Measurements from ENCODE around the gene SBNO2.

SBNO2 gene

DNA sequence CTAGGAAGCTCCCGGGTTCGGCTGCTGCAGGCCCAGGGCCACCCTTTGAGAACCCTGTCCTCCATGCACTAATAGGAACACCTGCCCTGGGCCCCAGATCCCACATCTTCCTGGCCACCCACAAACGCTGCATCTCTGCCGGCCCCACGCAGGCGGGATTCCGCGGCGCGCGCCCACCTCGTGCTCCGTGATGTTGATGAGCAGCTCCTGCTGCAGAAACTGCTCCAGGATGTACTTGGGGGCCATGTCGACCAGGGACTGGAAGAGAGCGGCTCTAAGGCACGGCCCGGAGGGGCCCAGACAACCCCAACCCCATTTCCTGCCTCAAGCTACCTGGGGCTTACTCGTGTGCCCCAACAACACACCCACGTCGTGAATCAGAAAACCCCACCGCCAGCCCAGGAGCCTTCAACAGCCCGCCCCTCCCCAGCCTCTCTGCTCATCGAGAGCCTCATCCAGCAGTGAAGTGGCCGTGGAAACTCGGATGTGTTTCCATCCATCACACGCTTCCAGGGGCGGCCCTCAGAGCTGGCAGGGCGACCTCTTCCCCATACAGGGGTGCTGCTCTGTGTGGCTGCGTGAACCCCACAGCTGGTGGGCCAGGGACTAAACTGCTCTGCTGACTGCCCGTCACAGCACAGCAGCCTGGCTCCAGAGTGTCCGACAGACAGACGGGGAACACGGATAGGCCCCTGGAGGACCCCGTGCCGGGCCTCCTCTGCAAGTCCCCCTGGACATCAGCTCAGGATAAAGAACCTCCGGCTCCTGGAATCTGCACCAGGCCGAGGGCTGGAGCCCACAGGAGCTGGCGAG is 83.1 kb downstream of the SBNO2 start:
- in situ Hi-C loops (cut with MboI; ENCODE audit: low sequenced_read_pairs), result no loop called here

DNA sequence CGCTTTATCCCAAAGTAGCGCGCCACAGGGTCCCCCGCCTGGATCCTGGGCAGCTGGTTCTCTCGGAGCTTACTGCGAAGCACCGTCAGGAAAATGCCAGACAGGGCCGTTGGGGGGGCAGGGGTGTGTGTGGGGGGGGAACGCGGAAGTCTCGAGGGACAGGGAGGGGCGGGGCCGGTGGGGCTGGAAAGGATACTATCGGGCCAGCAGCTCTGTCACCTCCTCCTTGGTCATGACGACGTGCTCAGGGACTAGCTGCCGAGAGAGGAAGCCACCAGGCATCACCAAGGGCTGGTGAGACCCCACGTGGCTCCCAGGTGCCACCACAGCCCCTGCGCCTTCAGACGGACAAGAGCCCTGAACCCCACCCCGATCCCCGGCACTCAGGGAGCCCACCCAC is 84.2 kb downstream of the SBNO2 start:
- in situ Hi-C loops (cut with MboI; ENCODE audit: low sequenced_read_pairs), result no loop called here

DNA sequence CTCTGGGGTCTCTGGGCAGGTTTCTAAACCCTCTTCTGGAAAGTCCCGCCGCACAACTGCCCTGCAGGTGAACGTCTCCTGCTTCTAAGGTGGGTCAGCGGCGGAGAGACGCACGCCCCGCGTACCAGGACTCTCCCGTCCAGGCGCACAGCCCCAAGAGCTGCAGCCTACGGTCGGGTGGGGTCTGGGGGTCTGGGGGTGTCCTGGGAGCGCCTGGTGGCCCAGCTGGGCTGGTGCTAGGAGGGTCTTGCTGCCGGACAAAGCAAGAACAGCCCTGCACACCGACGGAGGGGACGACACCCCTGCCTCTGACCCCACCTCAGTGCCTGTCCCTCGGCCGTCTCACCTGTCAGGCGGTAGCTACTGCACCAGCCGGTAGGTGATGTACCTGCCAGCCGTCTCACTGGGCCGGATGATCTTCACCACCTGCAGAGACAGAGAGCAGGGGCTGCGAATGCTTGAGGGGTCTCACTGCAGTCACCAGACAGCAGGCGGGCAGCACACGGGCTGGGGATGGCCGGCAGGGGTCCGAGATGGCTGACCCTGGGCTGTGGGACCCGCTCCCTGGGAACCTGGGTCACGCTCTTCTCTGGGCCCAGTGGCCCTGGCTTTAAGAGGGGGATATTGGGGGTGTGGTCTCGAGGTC is 84.8 kb downstream of the SBNO2 start:
- in situ Hi-C loops (cut with MboI; ENCODE audit: low sequenced_read_pairs), result no loop called here

GRCh38 chr19:1088416-1089010 is 85.6 kb downstream of the SBNO2 start:
- in situ Hi-C loops (cut with MboI; ENCODE audit: low sequenced_read_pairs), result no loop called here

GRCh38 chr19:1087813-1088415 is 86.2 kb downstream of the SBNO2 start:
- in situ Hi-C loops (cut with MboI; ENCODE audit: low sequenced_read_pairs), result no loop called here

DNA sequence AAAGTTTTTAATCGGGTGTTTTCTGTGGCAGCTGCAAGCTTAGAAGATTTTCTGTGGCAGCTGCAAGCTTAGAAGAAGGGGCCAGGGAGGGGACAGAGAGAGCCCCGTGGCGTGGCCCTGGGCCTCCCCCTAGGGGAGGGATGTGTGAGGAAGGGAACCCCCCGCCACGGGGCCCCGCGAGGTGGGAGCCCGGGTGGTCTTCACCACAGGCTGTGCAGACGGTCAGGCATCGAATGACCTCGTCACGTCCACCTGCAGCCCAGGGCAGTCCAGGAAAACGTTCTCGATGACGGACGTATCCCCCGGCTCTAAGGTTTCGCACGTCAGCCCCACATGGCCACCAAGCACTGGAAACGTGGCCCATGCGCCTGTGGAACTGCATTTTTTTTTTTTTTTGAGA is 87.5 kb downstream of the SBNO2 start:
- in situ Hi-C loops (cut with MboI; ENCODE audit: low sequenced_read_pairs), result no loop called here

GRCh38 chr19:1085676-1086442 is 88.2 kb downstream of the SBNO2 start:
- in situ Hi-C loops (cut with MboI; ENCODE audit: low sequenced_read_pairs), result no loop called here

- in situ Hi-C loops (cut with MboI; ENCODE audit: low sequenced_read_pairs), result no loop called here
Observed at GRCh38 chr19:1085053-1085658, 88.9 kb downstream of the SBNO2 start.

- in situ Hi-C loops (cut with MboI; ENCODE audit: low sequenced_read_pairs), result no loop called here
Observed at GRCh38 chr19:1084024-1084868, 89.8 kb downstream of the SBNO2 start.

- in situ Hi-C loops (cut with MboI; ENCODE audit: low sequenced_read_pairs), result no loop called here
Observed at GRCh38 chr19:1082928-1083816, 90.9 kb downstream of the SBNO2 start.

DNA sequence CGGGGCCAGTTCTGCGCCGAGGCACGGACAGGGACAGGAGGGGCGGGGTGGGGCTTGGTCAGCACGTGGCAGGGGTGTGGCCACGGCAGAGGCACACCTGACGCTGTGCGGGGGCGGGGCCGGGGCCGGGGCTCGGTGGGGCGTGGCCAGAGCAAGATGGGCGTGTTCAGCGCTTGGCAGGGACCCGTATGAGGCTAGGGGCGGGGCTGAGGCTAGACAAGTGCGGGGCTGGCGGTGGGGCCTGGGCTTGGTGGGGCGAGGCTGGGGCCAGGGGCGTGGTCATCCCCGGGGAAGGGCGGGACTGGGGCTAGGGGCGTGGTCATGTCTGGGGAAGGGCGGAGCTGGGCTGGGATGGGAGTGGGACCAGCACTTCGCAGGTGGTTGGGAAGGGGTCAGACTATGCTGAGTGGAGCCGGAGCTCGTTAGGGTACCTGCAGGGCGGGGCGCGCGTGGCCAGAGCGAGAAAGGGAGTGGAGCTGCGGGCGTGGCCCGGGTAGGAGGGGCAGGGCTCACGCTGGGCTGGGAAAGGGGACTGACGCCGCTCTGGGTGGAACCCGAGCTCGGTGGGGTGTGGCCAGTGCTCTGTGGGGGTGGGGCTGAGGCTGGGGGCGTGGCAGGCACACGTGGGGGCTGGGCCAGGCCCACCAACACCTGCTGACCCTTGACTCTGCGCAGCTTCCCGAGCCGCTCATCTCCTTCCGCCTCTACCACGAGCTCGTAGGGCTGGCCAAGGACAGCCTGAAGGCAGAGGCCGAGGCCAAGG is 91.7 kb downstream of the SBNO2 start:
- in situ Hi-C loops (cut with MboI; ENCODE audit: low sequenced_read_pairs), result no loop called here

- in situ Hi-C loops (cut with MboI; ENCODE audit: low sequenced_read_pairs), result no loop called here
Observed at GRCh38 chr19:1081301-1082164, 92.5 kb downstream of the SBNO2 start.

GRCh38 chr19:1080360-1081161 is 93.5 kb downstream of the SBNO2 start:
- in situ Hi-C loops (cut with MboI; ENCODE audit: low sequenced_read_pairs), result no loop called here

DNA sequence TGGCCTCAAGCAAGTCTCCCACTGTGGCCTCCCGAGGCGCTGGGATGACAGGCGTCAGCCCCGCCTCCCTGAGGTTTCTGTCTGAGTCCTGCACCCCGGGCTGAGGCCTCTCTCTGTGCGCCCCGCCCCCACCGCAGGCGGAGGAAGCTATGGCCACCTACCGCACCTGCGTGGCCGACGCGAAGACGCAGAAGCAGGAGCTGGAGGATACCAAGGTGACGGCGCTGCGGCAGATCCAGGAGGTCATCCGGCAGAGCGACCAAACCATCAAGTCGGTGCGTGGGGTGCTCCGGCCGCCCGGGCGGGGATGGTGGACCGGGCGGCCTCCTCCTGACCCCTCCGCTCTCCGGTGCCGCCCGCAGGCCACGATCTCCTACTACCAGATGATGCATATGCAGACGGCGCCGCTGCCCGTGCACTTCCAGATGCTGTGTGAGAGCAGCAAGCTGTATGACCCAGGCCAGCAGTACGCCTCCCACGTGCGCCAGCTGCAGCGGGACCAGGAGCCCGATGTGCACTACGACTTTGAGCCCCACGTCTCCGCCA is 94.4 kb downstream of the SBNO2 start:
- in situ Hi-C loops (cut with MboI; ENCODE audit: low sequenced_read_pairs), result no loop called here

- in situ Hi-C loops (cut with MboI; ENCODE audit: low sequenced_read_pairs), result no loop called here
Observed at GRCh38 chr19:1076951-1077350, 97.1 kb downstream of the SBNO2 start.

DNA sequence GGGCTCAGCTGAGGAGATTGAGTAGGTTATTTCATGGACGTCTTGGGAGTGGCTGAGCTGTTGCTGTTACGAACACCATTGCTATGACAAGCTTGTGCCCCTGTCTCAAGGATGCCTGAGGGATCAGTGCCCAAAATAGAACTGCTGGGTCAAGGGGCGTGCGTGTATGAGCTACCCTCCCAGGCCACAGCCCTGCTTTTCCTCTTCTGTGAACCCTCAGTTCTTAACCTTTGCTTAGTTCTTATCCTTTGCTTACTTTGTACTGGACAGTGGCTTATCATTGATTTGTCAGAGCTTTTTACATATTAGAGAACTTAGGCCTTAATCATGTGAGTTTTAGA is 98.1 kb downstream of the SBNO2 start:
- in situ Hi-C loops (cut with MboI; ENCODE audit: low sequenced_read_pairs), result no loop called here

All from hTERT RPE-1 (cell line).